HL-60 (cell line): ENCODE data around the gene LARP4B.

Source experiments
- DNase-seq, 2 experiments: peaks; one replicate each; pipeline ENCODE4 v3.0.0-alpha.2; 2010 to 2020; ENCODE audit warnings: low read depth in 1 of 2, low spot score in 1 of 2
- H3K27ac ChIP-seq: fragments of 250-450 bp; sonication (Bioruptor Pico); replicated peaks from 2 replicates; pipeline ENCODE4 v1.5.1; 2020; ENCODE audit warnings: mild to moderate bottlenecking, moderate library complexity
- H3K27me3 ChIP-seq: fragments of 250-450 bp; sonication (Bioruptor Pico); 2 replicates; pipeline ENCODE4 v1.5.1; 2021; ENCODE audit warnings: mild to moderate bottlenecking, moderate library complexity; ENCODE audit not compliant: insufficient read depth, poor library complexity, severe bottlenecking
- H3K4me3 ChIP-seq: replicated peaks from 2 replicates; pipeline ENCODE4 v1.5.1; 2011; ENCODE audit warnings: mild to moderate bottlenecking, control low read depth, low read length; ENCODE audit not compliant: insufficient read depth
- CTCF ChIP-seq: IDR thresholded peaks from one replicate; pipeline ENCODE4 v1.5.1; 2011; ENCODE audit warnings: low read length, control low read depth, inconsistent platforms; ENCODE audit not compliant: insufficient read depth
- GABPA ChIP-seq: IDR thresholded peaks from 2 replicates; pipeline ENCODE4 v1.6.1; 2012; ENCODE audit warnings: low read depth
- POLR2AphosphoS5 ChIP-seq: IDR thresholded peaks from 2 replicates; pipeline ENCODE4 v1.6.1; 2012; ENCODE audit warnings: low read depth
- REST ChIP-seq: IDR thresholded peaks from 2 replicates; pipeline ENCODE4 v1.6.1; 2012; ENCODE audit warnings: low read depth; ENCODE audit not compliant: insufficient replicate concordance
- SPI1 ChIP-seq: IDR thresholded peaks from 2 replicates; pipeline ENCODE4 v1.6.1; 2012; ENCODE audit warnings: low read depth, mild to moderate bottlenecking, borderline replicate concordance
- long read RNA-seq: library from polyadenylated mRNA; unstranded; transcript quantifications from one replicate; pipeline ENCODE4 v2.0.0, GENCODE V29; 2020

LARP4B gene
- long read RNA-seq, full-length matches to known transcripts: 3 of 51 reads
- long read RNA-seq, partial matches to known transcripts: 5 of 51 reads
- long read RNA-seq, other reads (novel, unspliced or antisense): 43 of 51 reads

GRCh38 chr10:931326-932318 lies at the start of gene LARP4B:
Gene LARP4B (minus strand): TSS chr10:931705. CDS start chr10:885721, 45,984 bp downstream.
- DNase-seq: peak; percentile 82 to 88
- TF ChIP-seq GABPA (peak; percentile 80), CTCF (no peak), SPI1 (0 out of 2 replicates have a peak, but pooled peaks have one; percentile 20), REST (no peak)
- Histone ChIP-seq H3K27me3 (no peaks in the 10 kb centered on the region), H3K4me3 (peak within 1 kb of the TSS; percentile 61), H3K27ac (peak within 1 kb of the TSS; percentile 87)

- TF ChIP-seq SPI1: no peak
- no peak for TF ChIP-seq GABPA
- TF ChIP-seq POLR2AphosphoS5: no peak
- TF ChIP-seq REST: no peak
- TF ChIP-seq CTCF: no peak
- H3K27ac ChIP-seq: no peak overlapping the region
- no peaks in the 10 kb centered on the region for H3K27me3 ChIP-seq
- H3K4me3 ChIP-seq: no peak overlapping the region
- no peak for DNase-seq
These were observed 49.1 kb upstream of the LARP4B start for GRCh38 chr10:980468-981093.

GRCh38 chr10:978826-979421 lies 47.4 kb upstream of the LARP4B start:
- TF ChIP-seq POLR2AphosphoS5: no peak
- no peak for TF ChIP-seq CTCF
- TF ChIP-seq GABPA: no peak
- no peak for TF ChIP-seq SPI1
- no peak for TF ChIP-seq REST
- Histone ChIP-seq H3K27me3 (no peaks in the 10 kb centered on the region), H3K4me3 (no peak overlapping the region), H3K27ac (no peak overlapping the region)
- DNase-seq: no peak
